ENCODE measurements around the gene TMEM132A.

Gene TMEM132A

GRCh38 chr11:60925868-60926267, 1.6 kb downstream of the TMEM132A start:
- no peak for DNase-seq (ENCODE audit: low read depth, low spot score)
- in situ Hi-C loops (cut with HindIII; ENCODE audit: low sequenced_read_pairs): no loop called here
- no peak overlapping the region for H3K4me3 ChIP-seq (ENCODE audit: low read depth, low read length)
- TF ChIP-seq CTCF (IDR thresholded peaks at IDR 0.05; ENCODE audit: low read depth, low read length): no peak

- TF ChIP-seq CTCF (IDR thresholded peaks at IDR 0.05; ENCODE audit: low read depth, low read length): no peak
- DNase-seq (ENCODE audit: low read depth, low spot score): no peak
- no peak overlapping the region for H3K4me3 ChIP-seq (ENCODE audit: low read depth, low read length)
- in situ Hi-C loops (cut with HindIII; ENCODE audit: low sequenced_read_pairs): no loop called here
These were observed 2.2 kb downstream of the TMEM132A start for GRCh38 chr11:60926500-60926899.

GRCh38 chr11:60927061-60927592, 2.9 kb downstream of the TMEM132A start:
- no peak overlapping the region for H3K4me3 ChIP-seq (ENCODE audit: low read depth, low read length)
- DNase-seq (ENCODE audit: low read depth, low spot score): no peak
- TF ChIP-seq CTCF (IDR thresholded peaks at IDR 0.05; ENCODE audit: low read depth, low read length): no peak
- in situ Hi-C loops (cut with HindIII; ENCODE audit: low sequenced_read_pairs): no loop called here

- in situ Hi-C loops (cut with HindIII; ENCODE audit: low sequenced_read_pairs): no loop called here
- DNase-seq (ENCODE audit: low read depth, low spot score): no peak
- TF ChIP-seq CTCF (IDR thresholded peaks at IDR 0.05; ENCODE audit: low read depth, low read length): no peak
- H3K4me3 ChIP-seq (ENCODE audit: low read depth, low read length): no peak overlapping the region
These were observed 3.3 kb downstream of the TMEM132A start for GRCh38 chr11:60927600-60927999.

- H3K4me3 ChIP-seq (ENCODE audit: low read depth, low read length): no peak overlapping the region
- in situ Hi-C loops (cut with HindIII; ENCODE audit: low sequenced_read_pairs): no loop called here
- no peak for DNase-seq (ENCODE audit: low read depth, low spot score)
- TF ChIP-seq CTCF (IDR thresholded peaks at IDR 0.05; ENCODE audit: low read depth, low read length): no peak
These were observed 4.3 kb downstream of the TMEM132A start for GRCh38 chr11:60928563-60929001.

- in situ Hi-C loops (cut with HindIII; ENCODE audit: low sequenced_read_pairs): no loop called here
- no peak for TF ChIP-seq CTCF (IDR thresholded peaks at IDR 0.05; ENCODE audit: low read depth, low read length)
- H3K4me3 ChIP-seq (ENCODE audit: low read depth, low read length): no peak overlapping the region
- no peak for DNase-seq (ENCODE audit: low read depth, low spot score)
These were observed 5.5 kb downstream of the TMEM132A start for GRCh38 chr11:60929764-60930163.

- H3K4me3 ChIP-seq (ENCODE audit: low read depth, low read length): no peak overlapping the region
- no peak for DNase-seq (ENCODE audit: low read depth, low spot score)
- in situ Hi-C loops (cut with HindIII; ENCODE audit: low sequenced_read_pairs): no loop called here
- TF ChIP-seq CTCF (IDR thresholded peaks at IDR 0.05; ENCODE audit: low read depth, low read length): no peak
These were observed 6.1 kb downstream of the TMEM132A start for GRCh38 chr11:60930394-60930793.

Measured in astrocyte of the spinal cord (primary cell).